Measurements from ENCODE around the gene NUTM2B.
"Not testable (repeated sequence)": the region's sequence is repeated elsewhere in the genome, so short reads cannot be mapped to it uniquely, and the experiment has no call there.

- TF ChIP-seq CTCF (IDR thresholded peaks at IDR 0.05 in 2 of 3, conservative IDR thresholded peaks at IDR 0.05 in 1 of 3; ENCODE audit: insufficient read depth in 2 of 3, low read depth in 1 of 3, low read length in 3 of 3); REST (IDR thresholded peaks at IDR 0.05; ENCODE audit: borderline replicate concordance); REST (CRISPR knock-in tag; IDR thresholded peaks at IDR 0.05; ENCODE audit: low read depth); FOXK1 (CRISPR knock-in tag; IDR thresholded peaks at IDR 0.05; ENCODE audit: borderline replicate concordance); EP300 (IDR thresholded peaks at IDR 0.05; ENCODE audit: low read length); POLR2AphosphoS5 (IDR thresholded peaks at IDR 0.05; ENCODE audit: control insufficient read depth, insufficient read depth, low read depth, low read length); ZNF318 (IDR thresholded peaks at IDR 0.05; ENCODE audit: borderline replicate concordance in 1 of 2, low read depth in 1 of 2); CEBPB (tag; IDR thresholded peaks at IDR 0.05); KHSRP (IDR thresholded peaks at IDR 0.05); MXI1 (IDR thresholded peaks at IDR 0.05; ENCODE audit: low read depth, low read length); STAG1 (CRISPR knock-in tag; IDR thresholded peaks at IDR 0.05; ENCODE audit: borderline replicate concordance); ZNF224 (CRISPR knock-in tag; IDR thresholded peaks at IDR 0.05); HDAC3 (IDR thresholded peaks at IDR 0.05; ENCODE audit: borderline replicate concordance, partially characterized antibody); SIN3A (IDR thresholded peaks at IDR 0.05; ENCODE audit: borderline replicate concordance in 2 of 2, control insufficient read depth in 1 of 2, low read depth in 2 of 2, low read length in 2 of 2): not testable (repeated sequence)
Measured at GRCh38 chr10:79702927-79703326, at the start of gene NUTM2B.
